Hematopoietic multipotent progenitor cell (in vitro differentiated cells): Measurements from ENCODE around the gene DOK4. TPM values are rescaled to one million over a fixed set of nuclear protein-coding genes. Genes with fewer than 3 reads are reported as not detected.
"Not testable (repeated sequence)": the region's sequence is repeated elsewhere in the genome, so short reads cannot be mapped to it uniquely, and the experiment has no call there.

ENCODE experiments used
- DNase-seq, 3 donors: peaks; one replicate each; pipeline ENCODE4 v3.0.0-alpha.2; 2011 to 2015; ENCODE audit warnings: low read depth in 2 of 3, low spot score in 2 of 3
- total RNA-seq: library from RNA; depleted of rRNA; stranded (reverse); fragments of >200 nt; gene quantifications from one replicate; pipeline ENCODE4 v1.2.3, GENCODE V29; 2012

DOK4 gene
- total RNA-seq, 1 donor = 17.0 TPM

DNA sequence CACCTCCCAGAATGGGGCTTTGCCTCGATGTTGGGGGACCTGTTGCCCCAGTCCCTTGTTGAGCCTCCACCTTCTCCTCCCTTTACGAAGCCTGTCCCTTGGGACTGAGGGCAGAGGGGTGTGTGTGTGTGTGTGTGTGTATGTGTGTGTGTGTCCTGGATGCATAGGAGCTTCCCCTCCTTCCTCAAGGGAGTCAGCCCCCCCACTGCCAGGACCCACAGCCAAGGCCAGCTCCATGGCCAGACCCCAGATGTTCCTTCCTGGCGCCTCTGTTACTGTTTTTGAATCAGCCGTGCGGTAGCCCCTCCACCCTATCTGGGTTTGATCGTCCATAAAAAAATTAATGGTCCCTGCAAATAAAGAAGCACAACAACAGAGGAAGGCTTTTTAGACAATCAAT lies 17.7 kb upstream of the DOK4 start:
- no peak for DNase-seq

DNA sequence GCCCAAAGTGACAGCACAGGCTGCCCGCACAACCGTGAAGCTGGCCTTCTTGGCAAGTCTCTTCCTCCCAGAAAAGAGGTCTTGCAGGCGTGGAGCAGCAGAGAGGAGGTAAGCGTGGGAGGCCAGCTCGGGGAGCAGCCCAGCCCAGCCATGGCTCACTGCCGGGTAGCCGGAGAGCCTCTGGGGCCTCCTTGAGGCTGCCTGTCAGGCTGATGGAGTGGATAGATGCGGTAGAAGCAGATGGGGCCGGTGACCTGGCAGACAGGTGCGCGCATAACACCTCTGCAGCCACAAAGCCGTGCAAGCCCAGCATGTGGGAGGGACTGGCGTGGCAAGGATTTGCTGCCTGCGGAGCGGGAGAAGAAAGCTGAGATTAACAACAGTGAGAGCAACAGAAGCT lies 17.1 kb upstream of the DOK4 start:
- DNase-seq = no peak

DNA sequence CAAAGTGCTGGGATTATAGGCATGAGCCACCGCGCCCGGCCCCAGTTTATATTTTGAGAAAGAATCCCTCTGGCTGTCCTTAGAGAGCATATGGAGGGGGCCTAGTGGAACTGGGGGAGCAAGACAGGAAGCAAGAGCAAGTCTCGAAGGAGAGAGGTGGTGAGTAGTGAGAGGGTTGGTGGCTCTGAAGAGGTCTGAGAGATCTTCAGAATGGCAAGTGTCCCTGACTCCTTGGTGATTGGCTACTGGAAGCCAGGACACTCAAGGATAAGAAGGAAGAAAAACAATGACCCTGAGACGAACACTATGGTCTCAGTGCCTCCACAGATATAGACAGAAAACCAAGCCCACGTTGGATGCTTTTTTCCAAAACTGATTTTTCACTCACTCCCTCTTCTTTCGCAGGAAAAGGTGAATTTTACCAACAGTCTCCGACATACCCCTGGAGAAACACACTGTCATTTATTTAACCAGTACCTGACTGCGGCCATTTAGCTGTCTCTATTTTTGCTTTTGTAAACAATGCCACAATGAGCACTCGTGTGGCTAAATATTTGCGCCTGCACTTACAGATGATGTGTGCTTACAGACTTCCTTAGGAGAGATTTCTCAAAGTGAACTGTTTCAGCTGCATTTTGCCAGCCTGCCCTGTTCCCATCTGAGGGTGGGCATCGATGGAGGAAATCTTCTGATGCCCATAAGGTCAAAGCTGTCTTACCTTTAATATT lies 15.9 kb upstream of the DOK4 start:
- DNase-seq = no peak

DNA sequence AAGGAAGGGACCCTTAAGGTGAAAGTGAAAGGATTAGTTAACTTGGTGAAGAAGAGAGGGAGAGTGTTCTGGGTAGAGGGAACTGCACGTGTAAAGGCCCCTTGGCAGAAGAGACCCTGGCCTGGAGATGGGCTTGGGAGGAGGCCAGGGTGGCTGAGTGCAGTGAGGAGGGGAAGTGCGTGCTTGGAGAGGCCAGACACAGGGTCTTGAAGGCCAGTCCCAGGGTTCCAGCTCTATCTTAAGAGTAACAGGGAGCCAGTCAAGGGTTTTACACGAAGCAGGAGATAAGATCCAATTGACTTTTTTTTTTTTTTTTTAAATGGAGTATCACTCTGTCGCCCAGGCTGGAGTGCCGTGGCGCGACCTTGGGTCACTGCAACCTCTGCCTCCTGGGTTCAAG lies 15.2 kb upstream of the DOK4 start:
- DNase-seq = no peak

DNA sequence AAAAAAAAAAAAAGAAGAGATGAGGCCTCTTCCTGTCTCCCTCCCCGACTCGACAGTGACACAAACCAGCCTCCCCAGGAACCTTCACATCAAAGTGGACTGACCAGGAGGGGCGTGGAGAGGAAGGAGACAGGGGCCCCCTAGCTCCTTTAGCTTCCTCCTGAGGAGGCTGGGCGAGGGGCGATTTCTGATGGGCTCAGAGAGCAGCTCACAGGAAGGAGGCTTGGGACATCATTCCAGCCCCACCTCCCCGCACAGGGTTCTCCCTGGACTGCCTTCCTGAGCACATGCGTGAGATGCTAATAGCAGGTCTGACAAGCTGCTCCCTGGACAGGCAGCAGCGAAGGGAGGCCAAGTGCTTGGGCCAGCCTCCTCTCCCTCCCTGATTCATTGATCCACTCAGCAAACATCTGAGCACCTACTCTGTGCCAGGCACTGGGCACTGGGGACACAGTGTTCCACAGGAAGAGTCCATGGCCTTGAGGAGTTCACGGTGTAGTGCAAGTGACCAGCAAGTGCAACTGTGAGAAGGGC lies 14.4 kb upstream of the DOK4 start:
- no peak for DNase-seq

DNA sequence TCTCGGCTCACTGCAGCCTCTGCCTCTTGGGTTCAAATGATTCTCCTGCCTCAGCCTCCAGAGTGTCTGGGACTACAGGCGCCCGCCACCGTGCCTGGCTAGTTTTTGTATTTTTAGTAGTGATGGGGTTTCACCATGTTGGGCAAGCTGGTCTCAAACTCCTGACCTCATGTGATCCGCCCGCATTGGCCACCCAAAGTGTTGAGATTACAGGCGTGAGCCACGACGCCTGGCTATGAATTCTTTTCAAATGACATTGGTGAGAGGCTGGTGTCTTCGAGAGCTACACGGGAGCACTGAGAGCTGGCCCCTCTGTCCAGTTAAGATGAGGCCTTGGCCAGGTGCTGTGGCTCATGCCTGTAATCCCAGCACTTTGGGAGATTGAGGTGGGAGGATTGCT lies 13.6 kb upstream of the DOK4 start:
- not testable (repeated sequence) for DNase-seq

DNA sequence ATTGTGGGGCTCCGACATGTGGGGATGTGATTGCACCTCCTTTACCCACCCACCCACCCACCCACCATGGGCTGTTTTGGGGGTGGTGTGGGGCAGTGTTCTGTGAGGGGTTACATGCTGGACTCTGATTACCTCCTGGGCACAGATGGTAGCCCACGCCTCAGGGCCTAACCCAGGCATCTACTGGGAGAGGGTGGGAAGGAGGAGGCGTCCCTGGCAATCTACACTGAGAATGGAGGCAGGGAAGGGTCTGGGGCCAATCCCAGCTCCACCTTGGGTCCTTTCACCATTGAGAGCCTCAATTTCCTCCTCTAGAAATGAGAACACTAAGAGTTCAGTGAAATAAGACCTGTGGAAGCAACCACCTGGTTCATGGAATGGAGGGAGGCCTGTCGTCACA lies 11.7 kb upstream of the DOK4 start:
- DNase-seq = no peak

DNA sequence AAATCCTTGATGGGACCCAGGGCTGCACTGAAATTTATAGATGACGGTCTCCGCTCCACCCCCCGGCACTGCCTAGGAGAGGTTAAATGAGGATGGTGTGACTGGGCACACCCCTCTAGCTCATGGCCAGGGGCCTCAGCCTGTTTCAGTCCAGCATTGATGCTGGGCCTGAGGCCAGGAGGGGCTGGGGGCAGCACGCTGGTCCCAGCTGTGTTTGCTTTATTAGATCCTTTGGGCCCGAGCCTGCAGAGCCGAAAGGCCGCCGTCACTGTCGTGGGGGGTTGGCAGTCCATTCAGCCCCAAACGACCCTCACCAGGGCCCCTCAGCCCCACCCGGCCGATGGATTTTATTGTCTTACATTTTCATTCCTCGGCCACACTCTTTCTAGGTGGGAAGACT lies 10.8 kb upstream of the DOK4 start:
- DNase-seq = no peak

DNA sequence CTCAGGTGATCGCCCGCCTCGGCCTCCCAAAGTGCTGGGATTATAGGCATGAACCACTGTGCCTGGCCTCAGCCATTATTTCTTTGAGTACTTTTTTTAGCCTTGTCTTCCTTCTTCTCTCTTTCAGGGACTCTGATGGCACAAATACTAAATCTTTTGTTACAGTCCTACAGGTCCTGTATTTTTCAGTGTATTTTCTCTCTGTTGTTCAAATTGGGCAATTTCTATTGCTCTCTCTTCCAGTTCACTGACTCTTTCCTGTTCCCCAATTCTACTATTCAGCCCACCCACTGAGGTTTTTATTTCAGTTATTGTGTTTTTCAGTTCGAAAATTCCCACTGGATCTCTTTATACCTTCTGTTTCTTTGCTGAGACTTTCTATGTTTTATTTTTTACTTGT lies 7.5 kb upstream of the DOK4 start:
- no peak for DNase-seq

DNA sequence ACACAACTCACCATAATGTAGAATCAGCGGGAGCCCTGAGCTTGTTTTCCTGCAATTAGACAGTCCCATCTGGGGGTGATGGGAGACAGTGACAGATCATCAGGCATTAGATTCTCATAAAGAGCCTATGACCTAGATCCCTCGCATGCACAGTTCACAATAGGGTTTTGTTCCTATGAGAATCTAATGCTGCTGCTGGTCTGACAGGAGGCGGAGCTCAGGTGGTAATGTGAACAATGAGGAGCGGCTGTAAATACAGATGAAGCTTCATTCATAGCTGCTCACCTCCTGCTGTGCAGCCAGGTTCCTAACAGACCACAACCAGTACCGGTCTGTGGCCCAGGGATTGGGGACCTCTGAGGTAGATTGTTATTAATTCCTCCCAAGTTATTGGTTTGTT lies 2.9 kb upstream of the DOK4 start:
- no peak for DNase-seq

DNA sequence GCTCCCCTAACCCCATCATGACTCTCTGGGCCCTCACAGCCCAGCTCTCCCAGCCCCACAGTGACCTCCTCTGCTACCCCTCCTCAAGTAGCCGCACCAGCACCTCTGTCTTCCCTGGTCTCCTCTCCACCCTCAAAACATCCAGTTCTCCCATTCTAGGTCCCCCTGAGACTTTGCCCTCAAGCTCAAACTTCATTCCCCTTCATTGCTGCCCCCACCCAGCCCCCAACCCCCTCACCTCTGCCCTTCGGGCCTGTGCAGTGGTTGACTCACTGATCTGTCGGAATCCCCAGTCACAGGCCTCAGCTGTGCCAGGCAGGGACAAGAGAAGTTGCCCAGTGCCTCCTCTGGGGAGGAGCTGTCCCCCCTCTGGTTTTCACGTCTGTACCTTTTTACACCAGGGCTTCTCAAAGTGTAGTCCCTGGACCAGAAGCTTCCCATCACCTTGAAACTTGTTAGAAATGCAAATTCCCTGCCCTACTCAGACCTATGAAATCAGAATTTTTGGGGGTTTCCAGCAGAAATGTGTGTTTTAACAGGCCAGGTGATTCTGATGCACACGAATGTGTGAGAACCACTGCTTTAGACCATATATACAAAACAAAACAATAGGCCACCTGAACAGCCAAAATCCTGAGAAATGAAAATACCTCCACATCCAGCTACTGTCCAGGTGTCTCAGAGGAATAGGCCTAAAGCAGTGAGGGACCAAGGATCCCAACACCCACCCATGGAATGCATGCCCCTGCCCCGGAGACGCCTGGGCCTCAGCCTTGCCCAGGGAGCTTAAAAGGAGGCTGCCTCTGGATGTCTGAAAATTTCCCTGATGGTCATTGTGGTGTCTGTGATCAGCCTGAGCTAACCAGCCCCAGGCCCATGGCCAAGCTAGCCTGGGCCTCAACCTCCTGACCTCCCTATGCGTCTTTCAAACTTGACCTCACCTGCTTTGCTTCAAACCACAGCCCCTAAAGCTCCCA lies 853 bp upstream of the DOK4 start:
- DNase-seq = no peak

DNA sequence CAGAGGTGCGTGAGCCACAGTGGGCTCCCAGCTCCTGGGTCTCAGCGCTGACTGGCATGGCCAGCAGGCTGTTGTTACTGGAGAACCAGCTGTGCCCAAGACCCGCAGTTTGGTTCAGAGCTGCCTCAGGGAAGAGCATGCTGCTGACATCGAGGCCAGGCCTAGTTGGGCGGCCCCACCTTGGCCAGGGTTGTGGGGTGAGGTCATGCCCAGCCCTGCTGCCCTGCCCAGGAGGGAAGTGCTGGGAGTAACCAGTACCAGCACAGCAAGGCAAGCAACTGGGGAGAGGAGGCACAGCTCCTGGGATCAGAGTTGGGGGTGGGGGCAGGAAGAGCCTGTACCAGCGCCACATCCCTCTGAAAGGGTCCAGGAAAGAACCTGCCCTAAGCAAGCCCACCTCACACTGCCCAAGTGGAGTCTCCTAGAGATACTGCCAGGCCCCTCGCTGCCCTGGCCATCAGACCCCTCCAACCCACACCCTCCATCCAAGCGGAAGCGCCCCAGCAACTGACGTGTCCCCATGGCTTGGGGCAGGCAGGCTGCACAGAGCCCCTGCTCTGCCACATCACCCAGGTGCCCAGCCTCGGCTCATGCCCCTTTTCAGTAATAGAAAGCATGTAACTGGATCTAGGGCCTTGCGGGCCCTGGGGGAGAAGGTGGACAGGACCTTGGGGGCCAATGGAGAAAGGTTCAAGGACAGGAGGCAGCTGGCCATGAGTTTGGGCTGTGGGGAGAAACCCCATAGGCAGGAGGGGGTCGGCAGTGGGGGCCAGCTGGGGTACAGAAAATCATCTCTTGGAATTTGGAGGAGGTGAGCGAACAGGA lies 990 bp downstream of the DOK4 start:
- DNase-seq = no peak

DNA sequence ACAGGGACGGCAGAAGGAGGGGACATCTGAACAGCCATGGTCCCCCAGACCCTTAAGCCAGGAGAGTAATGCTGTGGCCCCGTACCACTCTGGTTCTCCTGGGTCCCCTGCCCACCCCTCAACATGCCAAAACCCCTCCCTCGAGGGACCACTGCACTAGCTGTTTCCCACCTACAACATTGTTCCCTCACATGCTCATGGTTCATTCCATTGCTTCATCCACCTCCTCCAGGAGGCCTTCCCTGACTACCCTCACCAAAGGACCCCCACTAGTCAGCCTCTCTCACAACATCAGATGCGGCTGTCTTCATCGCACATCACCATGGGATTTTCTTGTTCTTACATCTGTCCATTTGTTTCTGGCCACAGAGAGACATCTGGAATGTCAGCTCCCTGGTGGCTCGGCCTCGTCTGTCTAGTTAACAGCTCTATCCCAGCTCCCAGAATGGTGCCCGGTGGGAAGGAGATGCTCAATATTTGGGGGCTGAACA lies 1.7 kb downstream of the DOK4 start:
- no peak for DNase-seq

DNA sequence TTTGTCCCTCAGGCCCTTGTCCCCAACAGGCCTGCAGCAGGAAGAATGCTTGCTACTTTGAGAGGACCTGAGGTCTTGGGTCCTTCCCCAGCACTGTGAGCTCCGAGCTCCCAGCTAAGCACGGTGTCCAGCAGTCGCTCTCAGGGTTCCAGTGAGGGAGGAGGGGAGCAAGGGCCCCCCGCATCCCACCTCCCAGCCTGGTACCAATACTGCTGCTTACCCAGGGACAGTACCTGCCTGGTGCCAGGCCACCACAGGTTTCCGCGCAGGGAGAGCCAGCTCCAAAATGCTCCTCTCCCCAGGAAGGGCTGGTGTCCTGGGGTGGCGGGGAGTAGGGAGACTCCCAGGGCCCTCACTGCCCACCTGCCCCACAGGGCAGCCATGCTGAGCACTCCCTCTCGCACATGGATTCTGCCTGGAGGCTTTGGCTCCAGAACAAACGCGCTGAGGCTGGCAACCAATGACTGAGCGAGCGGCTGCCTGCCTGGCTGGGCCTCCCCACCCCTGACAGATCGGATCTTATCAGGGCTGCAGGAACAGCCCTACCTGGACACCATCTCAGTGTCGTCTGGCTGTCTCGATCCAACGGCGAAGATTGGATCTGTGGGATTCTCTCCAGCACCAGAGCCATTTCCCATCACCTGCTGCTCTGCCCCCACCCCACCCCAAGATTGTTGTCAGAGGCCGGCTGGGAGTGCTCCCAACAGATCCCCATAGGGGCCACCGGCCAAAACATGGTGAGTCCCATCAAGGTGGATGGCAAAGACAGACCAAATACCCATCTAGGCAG lies 2.4 kb downstream of the DOK4 start:
- no peak for DNase-seq

DNA sequence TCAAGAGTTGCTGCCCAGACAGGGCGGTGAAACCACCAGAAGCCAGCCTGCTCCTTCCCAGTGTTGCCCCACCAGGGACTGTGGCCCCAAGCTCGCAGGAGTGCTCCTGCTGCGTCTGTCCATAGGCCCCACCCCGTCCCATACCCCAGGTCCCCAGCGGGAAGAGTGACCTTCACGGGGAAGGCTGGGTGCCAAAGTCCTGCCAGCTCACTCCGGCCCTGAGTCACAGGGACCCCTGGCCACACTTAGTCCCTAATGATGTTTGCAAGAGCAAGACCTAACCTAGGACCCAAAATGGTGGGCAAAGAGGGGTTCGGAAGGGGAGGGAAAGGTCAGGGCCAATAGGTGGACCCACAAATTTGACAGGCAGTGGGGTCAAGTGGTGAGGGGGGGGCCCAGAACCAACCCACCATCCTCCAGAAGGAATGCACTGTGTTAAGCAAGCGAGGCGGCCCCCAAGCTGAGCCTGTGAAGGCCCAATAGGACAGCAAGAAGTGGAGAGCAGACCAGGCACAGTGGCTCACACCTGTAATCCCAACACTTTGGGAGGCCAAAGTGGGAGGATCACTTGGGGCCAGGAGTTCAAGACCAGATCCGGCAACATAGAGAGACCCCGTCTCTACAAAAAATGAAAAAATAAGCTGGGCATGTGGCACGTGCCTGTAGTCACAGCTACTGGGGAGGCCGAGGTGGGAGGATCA lies 3.3 kb downstream of the DOK4 start:
- no peak for DNase-seq

DNA sequence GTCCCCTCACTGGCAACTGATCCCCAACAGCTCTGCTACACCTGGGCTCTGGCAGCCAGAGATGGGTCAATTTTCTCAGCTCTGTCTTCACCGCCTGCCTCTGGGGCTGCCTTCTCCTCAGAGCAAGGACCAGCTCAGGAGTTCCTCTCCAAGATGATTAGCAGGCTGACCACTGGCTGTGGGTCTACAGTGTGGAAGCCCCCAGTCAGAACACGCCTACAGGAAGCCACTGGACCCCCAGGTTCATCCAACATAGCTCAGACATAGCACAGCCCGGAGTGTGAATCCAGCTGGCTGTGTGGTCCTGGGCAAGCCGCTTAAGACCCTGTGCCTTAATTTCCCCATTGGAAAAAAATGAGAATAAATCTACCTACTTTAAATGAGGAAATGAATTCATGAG lies 4.9 kb downstream of the DOK4 start:
- DNase-seq = no peak

DNA sequence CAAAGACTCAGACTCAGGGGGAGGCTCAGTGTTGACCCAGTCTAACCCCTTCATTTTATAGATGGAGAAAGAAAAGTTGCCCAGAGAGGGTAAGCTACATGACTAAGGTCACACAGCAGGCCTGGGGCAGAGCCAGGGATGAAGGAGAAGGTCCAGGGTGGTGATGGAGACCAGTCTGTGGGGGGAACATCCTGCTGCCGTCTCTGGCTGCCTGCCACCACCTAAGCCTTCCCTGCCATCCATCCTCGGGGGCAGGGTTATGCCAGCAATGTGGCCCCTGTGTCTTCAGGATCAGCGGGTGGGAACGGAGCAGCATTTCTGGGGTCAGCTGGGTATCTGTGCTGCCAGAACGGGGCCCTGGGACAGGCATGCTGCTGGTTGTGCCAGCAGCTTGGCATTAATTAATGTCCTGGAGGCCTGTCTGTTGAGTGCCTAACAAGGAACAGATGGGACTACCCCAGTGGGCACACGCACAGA lies 5.5 kb downstream of the DOK4 start:
- no peak for DNase-seq

DNA sequence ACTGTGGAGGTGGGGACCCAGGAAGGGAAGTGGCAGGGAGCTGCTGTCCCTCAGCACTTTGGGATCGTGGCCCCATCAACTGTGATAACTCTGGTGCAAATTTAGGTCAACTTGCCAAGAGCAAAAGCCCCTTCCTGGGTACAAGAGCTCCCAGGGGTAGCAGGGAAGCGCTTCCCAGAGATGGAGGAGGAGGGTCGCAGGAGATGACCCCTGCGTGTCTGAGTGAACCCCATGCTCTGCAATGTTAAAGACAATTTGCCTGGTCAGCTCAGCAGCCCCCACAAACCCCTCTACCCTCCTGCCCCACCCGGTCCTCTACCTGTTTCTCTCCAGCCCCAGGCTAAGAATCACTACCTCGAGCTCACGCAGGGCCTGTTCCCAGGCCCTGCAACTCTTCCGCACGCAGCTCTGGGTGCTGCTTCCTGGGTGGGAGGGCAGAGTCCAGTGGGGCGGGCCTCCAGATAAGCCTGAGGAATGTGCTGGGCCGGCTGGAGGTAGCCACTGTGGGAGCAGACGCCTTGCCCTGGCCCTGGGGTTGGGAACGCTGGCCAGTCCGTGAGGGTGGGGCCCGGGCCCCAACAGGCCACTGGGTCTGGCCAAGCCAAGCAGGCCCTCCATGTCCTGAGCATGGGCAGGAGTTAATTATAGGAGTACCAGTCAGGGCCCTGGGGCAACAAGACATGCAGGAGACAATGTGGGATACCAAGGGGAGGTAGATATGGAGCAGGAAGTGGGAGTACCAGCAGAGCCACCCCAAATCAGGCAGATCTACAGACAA lies 6.1 kb downstream of the DOK4 start:
- no peak for DNase-seq
